ENCODE results near the gene TGM1. TPM values are rescaled to one million over a fixed set of nuclear protein-coding genes. Genes with fewer than 3 reads are reported as not detected.
"Not testable (repeated sequence)": the region's sequence is repeated elsewhere in the genome, so short reads cannot be mapped to it uniquely, and the experiment has no call there.

TGM1 gene
- total RNA-seq, 2 experiments from 2014 or later: 13.5 to 13.8 TPM

- CTCF ChIA-PET: interaction anchor here (0.6 to 3.2 kb wide), 11 partner anchors 8 to 197 kb away, joined by 3 to 17 read pairs (median 4); partner anchors contain the start of genes CIDEB, MDP1, RABGGTA and TINF2
- Mint-ChIP-seq H3K4me3 (peak overlapping the region; percentile 40), H3K27ac (peak overlapping the region; percentile 47), H3K9me3 (no peaks in the 10 kb centered on the region), H3K36me3 (ENCODE audit: low read depth) (peaks cover 27% of the 10 kb centered on the region), H3K27me3 (ENCODE audit: low read depth) (no peaks in the 10 kb centered on the region), H3K4me1 (ENCODE audit: low read depth) (peaks cover 62% of the 10 kb centered on the region)
- no peak for DNase-seq
- intact Hi-C loops (cut with micrococcal nuclease): no loop called here
These were observed 28.6 kb downstream of the TGM1 start for GRCh38 chr14:24234095-24235005.

- CTCF ChIA-PET: interaction anchor here (0.6 to 3.2 kb wide), 5 partner anchors 9 to 176 kb away, joined by 3 to 13 read pairs (median 4); partner anchors contain the start of genes CIDEB and TINF2
- peak overlapping the region; percentile 98 for H3K4me3 Mint-ChIP-seq
- H3K27ac Mint-ChIP-seq: peak overlapping the region; percentile 97
- H3K9me3 Mint-ChIP-seq: no peaks in the 10 kb centered on the region
- H3K36me3 Mint-ChIP-seq (ENCODE audit: low read depth): peaks cover 20% of the 10 kb centered on the region
- DNase-seq: peak; percentile 51
- intact Hi-C loops (cut with micrococcal nuclease): loop anchor here (2.0 kb wide), 1 partner anchor 219 kb away; no protein-coding TSS in a partner anchor
- H3K27me3 Mint-ChIP-seq (ENCODE audit: low read depth): no peaks in the 10 kb centered on the region
- H3K4me1 Mint-ChIP-seq (ENCODE audit: low read depth): peaks cover 58% of the 10 kb centered on the region
These were observed 29.5 kb downstream of the TGM1 start for GRCh38 chr14:24233538-24233866.

- Mint-ChIP-seq H3K4me3 (peak within 1 kb of the TSS; percentile 98), H3K9me3 (no peaks in the 10 kb centered on the region), H3K36me3 (ENCODE audit: low read depth) (peaks cover 15% of the 10 kb centered on the region), H3K27me3 (ENCODE audit: low read depth) (no peaks in the 10 kb centered on the region), H3K27ac (peak within 1 kb of the TSS; percentile 97), H3K4me1 (ENCODE audit: low read depth) (peaks cover 52% of the 10 kb centered on the region)
- peak; percentile 32 for DNase-seq
- intact Hi-C loops (cut with micrococcal nuclease): loop anchor here (1.0 to 2.0 kb wide), 13 partner anchors 9 to 912 kb away; partner anchors contain the start of genes CHMP4A, DCAF11, DHRS1 and EMC9
- CTCF ChIA-PET: interaction anchor here (1.2 to 3.2 kb wide), 3 partner anchors 10 to 75 kb away, joined by 4 to 13 read pairs (median 5); partner anchors contain the start of genes CIDEB and TINF2
These were observed 30.1 kb downstream of the TGM1 start, which contains the start of gene GMPR2 for GRCh38 chr14:24232645-24233537. Gene GMPR2, plus strand, starts transcription at chr14:24232929. Its CDS starts 325 bp downstream, at chr14:24233254.

- CTCF ChIA-PET: interaction anchor here (2.3 to 3.2 kb wide), 2 partner anchors 10 to 76 kb away, joined by 5 to 13 read pairs; partner anchors contain the start of genes CIDEB and TINF2
- peaks cover 14% of the 10 kb centered on the region for H3K36me3 Mint-ChIP-seq (ENCODE audit: low read depth)
- H3K9me3 Mint-ChIP-seq: no peaks in the 10 kb centered on the region
- peak within 1 kb of the TSS; percentile 97 for H3K27ac Mint-ChIP-seq
- peak; percentile 96 for DNase-seq
- H3K27me3 Mint-ChIP-seq (ENCODE audit: low read depth): no peaks in the 10 kb centered on the region
- intact Hi-C loops (cut with micrococcal nuclease): loop anchor here (1.0 to 2.0 kb wide), 13 partner anchors 10 to 911 kb away; partner anchors contain the start of genes CHMP4A, DCAF11, DHRS1 and EMC9
- H3K4me3 Mint-ChIP-seq: peak within 1 kb of the TSS; percentile 98
- H3K4me1 Mint-ChIP-seq (ENCODE audit: low read depth): peaks cover 52% of the 10 kb centered on the region
These were observed 30.8 kb downstream of the TGM1 start, which contains the start of gene NEDD8 for GRCh38 chr14:24232121-24232644. Gene NEDD8, minus strand, starts transcription at chr14:24232367. Its CDS starts 100 bp downstream, at chr14:24232267.

- CTCF ChIA-PET: interaction anchor here (0.6 to 1.3 kb wide), 5 partner anchors 11 to 140 kb away, joined by 3 to 8 read pairs (median 5); partner anchors contain the start of genes CIDEB and TINF2
- peak; percentile 46 for DNase-seq
- no peaks in the 10 kb centered on the region for H3K9me3 Mint-ChIP-seq
- peaks cover 58% of the 10 kb centered on the region for H3K4me1 Mint-ChIP-seq (ENCODE audit: low read depth)
- peaks cover 12% of the 10 kb centered on the region for H3K36me3 Mint-ChIP-seq (ENCODE audit: low read depth)
- intact Hi-C loops (cut with micrococcal nuclease): loop anchor here (1.0 to 2.0 kb wide), 13 partner anchors 11 to 910 kb away; partner anchors contain the start of genes CHMP4A, DCAF11, DHRS1 and EMC9
- peak overlapping the region; percentile 97 for H3K27ac Mint-ChIP-seq
- H3K27me3 Mint-ChIP-seq (ENCODE audit: low read depth): no peaks in the 10 kb centered on the region
- H3K4me3 Mint-ChIP-seq: peak overlapping the region; percentile 98
These were observed 31.5 kb downstream of the TGM1 start for GRCh38 chr14:24231263-24232120.

GRCh38 chr14:24228902-24229301 is 34.1 kb downstream of the TGM1 start:
- intact Hi-C loops (cut with micrococcal nuclease): no loop called here
- Mint-ChIP-seq H3K9me3 (no peaks in the 10 kb centered on the region), H3K4me1 (ENCODE audit: low read depth) (peaks cover 51% of the 10 kb centered on the region), H3K4me3 (no peak overlapping the region), H3K27ac (no peak overlapping the region), H3K27me3 (ENCODE audit: low read depth) (no peaks in the 10 kb centered on the region), H3K36me3 (ENCODE audit: low read depth) (peaks cover 9% of the 10 kb centered on the region)
- CTCF ChIA-PET: interaction anchor here (1.0 to 1.5 kb wide), 2 partner anchors 42 to 68 kb away, joined by 3 read pairs; no protein-coding TSS in a partner anchor
- no peak for DNase-seq

- no peak for DNase-seq
- Mint-ChIP-seq H3K9me3 (no peaks in the 10 kb centered on the region), H3K27me3 (ENCODE audit: low read depth) (no peaks in the 10 kb centered on the region), H3K36me3 (ENCODE audit: low read depth) (peaks cover 9% of the 10 kb centered on the region), H3K4me3 (no peak overlapping the region), H3K4me1 (ENCODE audit: low read depth) (peaks cover 42% of the 10 kb centered on the region), H3K27ac (no peak overlapping the region)
- CTCF ChIA-PET: interaction anchor here (0.6 to 1.4 kb wide), 3 partner anchors 11 to 20 kb away, joined by 4 to 6 read pairs (median 5); partner anchors contain the start of gene MDP1
- intact Hi-C loops (cut with micrococcal nuclease): no loop called here
These were observed 36.5 kb downstream of the TGM1 start for GRCh38 chr14:24226473-24226872.

GRCh38 chr14:24224618-24225071 is 38.3 kb downstream of the TGM1 start:
- no peak for DNase-seq
- Mint-ChIP-seq H3K27me3 (ENCODE audit: low read depth) (no peaks in the 10 kb centered on the region), H3K27ac (peak overlapping the region; percentile 36), H3K4me3 (no peak overlapping the region), H3K9me3 (no peaks in the 10 kb centered on the region), H3K4me1 (ENCODE audit: low read depth) (peaks cover 33% of the 10 kb centered on the region), H3K36me3 (ENCODE audit: low read depth) (peaks cover 9% of the 10 kb centered on the region)
- CTCF ChIA-PET: interaction anchor here (0.8 to 1.2 kb wide), 4 partner anchors 10 to 167 kb away, joined by 3 to 4 read pairs (median 3); no protein-coding TSS in a partner anchor
- intact Hi-C loops (cut with micrococcal nuclease): no loop called here

GRCh38 chr14:24222987-24223386 is 40.0 kb downstream of the TGM1 start:
- DNase-seq; H3K27me3 Mint-ChIP-seq (ENCODE audit: low read depth); H3K4me3 Mint-ChIP-seq; H3K36me3 Mint-ChIP-seq (ENCODE audit: low read depth); H3K27ac Mint-ChIP-seq; CTCF ChIA-PET; H3K9me3 Mint-ChIP-seq; intact Hi-C loops (cut with micrococcal nuclease): not testable (repeated sequence)
- H3K4me1 Mint-ChIP-seq (ENCODE audit: low read depth): peaks cover 25% of the 10 kb centered on the region

GRCh38 chr14:24219521-24219920 is 43.5 kb downstream of the TGM1 start:
- CTCF ChIA-PET: interaction anchor here (0.6 to 2.2 kb wide), 6 partner anchors 12 to 128 kb away, joined by 3 to 10 read pairs (median 4); partner anchors contain the start of gene TINF2
- Mint-ChIP-seq H3K4me3 (no peak overlapping the region), H3K36me3 (ENCODE audit: low read depth) (peaks cover 2% of the 10 kb centered on the region), H3K9me3 (no peaks in the 10 kb centered on the region), H3K27ac (no peak overlapping the region), H3K27me3 (ENCODE audit: low read depth) (no peaks in the 10 kb centered on the region), H3K4me1 (ENCODE audit: low read depth) (peaks cover 17% of the 10 kb centered on the region)
- DNase-seq: no peak
- intact Hi-C loops (cut with micrococcal nuclease): loop anchor here (10.0 kb wide), 1 partner anchor 455 kb away; no protein-coding TSS in a partner anchor

Measured in activated naive CD4-positive, alpha-beta T cell treated with anti-CD3 and anti-CD28 coated beads for 36 hours (primary cell).